Left cardiac atrium (tissue), 4 donors: ENCODE measurements around the gene CCDC80. TPM values are rescaled to one million over a fixed set of nuclear protein-coding genes. Genes with fewer than 3 reads are reported as not detected.

Experiments
- ATAC-seq, 2 donors: fragments of 200-7000 bp; cut with Tn5 transposase; one replicate each; pipeline ENCODE4 v1.9.1; 2020; ENCODE audit warnings: mild to moderate bottlenecking in 2 of 2, moderate library complexity in 2 of 2
- DNase-seq: peaks from one replicate; pipeline ENCODE4 v3.0.0-alpha.2; 2020
- intact Hi-C, 2 donors: fragments of 100-400 bp; cut with DNase I; formaldehyde crosslinking; loops; one replicate each; pipeline versions ENCODE4 v1.14.1 to v1.15.1; 2022 to 2023
- long read RNA-seq: library from polyadenylated mRNA; unstranded; transcript quantifications from one replicate; pipeline ENCODE4 v2.0.0, GENCODE V29; 2021
- total RNA-seq, 2 donors: library from RNA; stranded (reverse); fragmentation: NEBNext Ultra II Directional; extraction: Animal tissue kit (Norgen Biotek cat#: 25700); gene quantifications; one replicate each; pipeline ENCODE4 v1.2.1, GENCODE V29; 2021
- donor health status: DM: no; HTN: yes; CAD: no.
- donor health status: DM: no; HTN: yes; CAD: no; lungs with severe emphysema.
- donor health status: DM: yes; HTN: yes; CAD: no.
- donor health status: Dilated cardiomyopathy.

Gene CCDC80
- 100 to 1,000 TPM; 233 to 278 TPM for total RNA-seq
- long read RNA-seq, full-length matches to known transcripts = 11 of 155 reads
- long read RNA-seq, partial matches to known transcripts = 113 of 155 reads
- long read RNA-seq, other reads (novel, unspliced or antisense) = 31 of 155 reads

DNA sequence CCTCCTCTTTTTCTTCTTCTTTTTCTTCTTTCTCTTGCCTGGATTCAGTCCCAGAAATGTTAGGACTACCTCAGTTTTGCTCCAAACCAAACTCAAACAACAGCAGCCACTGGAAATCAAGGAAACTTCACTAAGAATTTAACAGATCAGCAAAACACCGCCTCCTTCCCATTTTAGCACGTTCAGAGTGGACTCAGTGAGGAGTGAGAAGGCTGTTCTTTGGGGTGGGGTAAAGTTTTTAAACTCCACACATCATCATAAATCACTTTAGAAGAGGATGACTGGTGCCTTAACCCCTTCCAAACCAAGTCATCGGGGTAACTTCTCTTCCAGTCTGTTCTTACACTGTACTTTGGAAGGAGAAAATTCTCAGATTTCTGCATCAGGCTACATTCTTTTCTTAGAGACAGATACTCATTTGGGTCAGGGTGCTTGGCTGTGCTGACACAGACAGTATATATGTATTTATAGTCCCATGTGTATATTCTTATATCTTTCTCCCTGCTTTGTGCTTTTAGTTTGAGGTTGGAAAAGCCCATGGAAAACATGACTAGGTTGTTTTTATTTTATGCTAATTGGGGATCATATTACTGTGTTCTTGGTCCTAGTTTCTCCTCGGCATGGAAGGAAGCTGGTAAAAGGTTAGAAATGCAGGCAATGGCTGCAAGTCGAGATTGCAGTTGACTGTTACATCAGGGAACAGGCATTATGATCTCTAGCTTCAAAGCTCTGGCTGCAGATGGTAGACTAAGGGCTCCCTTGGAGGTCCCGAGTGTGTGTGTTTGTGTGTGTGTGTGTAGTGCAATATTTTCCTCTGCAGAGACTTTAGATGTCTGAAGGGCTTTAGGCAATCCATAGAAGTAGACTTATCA lies at the start of gene CCDC80:
CCDC80 (minus strand) TSS at position 214 of the 872 bp plus-strand sequence. CDS start 1,238 bp downstream, outside the sequence.
- intact Hi-C loops = loop anchor here (5.0 to 10.0 kb wide), 3 partner anchors 171 to 336 kb away; partner anchors contain the start of gene CD200R1 (in 1 of the 2)
- DNase-seq (no peak), ATAC-seq (peak; percentile 69 to 76)

GRCh38 chr3:112689989-112690388 lies 49.0 kb upstream of the CCDC80 start:
- intact Hi-C loops = no loop called here
- no peak for ATAC-seq
- DNase-seq = no peak

- no peak for DNase-seq
- intact Hi-C loops = no loop called here
- no peak for ATAC-seq
Observed at GRCh38 chr3:112689385-112689784, 48.4 kb upstream of the CCDC80 start.

DNA sequence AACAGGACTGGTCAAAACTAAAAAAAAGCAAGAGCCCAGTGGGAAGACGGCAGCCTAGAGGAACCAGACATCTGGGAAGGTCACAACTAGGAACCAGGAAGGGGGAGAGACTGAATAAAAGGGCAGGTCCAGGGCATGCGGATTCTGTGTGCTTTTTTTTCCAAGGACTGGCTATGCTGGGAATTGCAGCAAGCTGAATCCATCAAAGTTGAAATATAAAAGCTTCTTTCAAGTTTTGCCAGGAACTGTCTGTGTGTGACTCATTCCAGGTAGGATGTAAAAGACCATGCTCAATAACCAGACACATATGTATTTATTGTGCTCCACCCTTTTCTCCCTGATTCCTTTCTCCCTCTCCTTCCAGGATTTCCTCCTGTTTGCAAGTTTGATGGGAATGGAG lies 47.9 kb upstream of the CCDC80 start:
- peak in 1 of 2 donors; percentile 76 for ATAC-seq

DNA sequence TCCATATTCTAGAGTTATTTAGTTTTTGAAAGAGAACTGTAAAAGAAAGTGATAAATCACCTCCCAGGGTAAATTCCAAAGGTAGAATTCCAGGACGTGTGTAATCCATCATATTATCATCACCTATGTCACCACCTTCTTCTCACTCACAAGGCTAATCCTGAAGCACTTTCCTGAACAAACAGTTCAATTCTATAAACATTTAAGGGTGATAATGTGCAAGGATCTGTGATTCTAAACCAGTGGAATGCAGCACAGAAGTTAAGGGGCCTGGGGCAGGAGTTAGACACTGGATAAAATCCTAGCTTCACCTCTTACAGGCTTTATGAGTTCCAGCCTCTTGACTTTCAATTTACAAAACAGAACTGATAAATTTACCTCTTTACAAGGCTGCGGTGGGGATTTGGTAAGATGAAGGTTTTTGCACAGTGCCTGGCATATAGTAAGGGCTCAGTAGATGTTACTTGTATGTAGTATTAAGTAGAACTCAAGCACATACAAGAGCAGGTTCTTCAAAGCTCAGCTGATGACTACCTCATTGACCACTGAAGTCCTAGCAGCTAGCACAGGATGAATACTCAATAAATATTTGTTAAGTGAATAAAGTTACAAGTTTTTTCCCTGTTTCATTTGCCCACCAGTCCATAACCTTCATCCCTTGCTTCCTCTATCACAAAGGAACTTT lies 47.3 kb upstream of the CCDC80 start:
- peak in 1 of 2 donors; percentile 77 for ATAC-seq
- intact Hi-C loops = no loop called here

More for the DNA sequence above, 47.9 kb upstream of the CCDC80 start:
- intact Hi-C loops = no loop called here
- DNase-seq = no peak

DNA sequence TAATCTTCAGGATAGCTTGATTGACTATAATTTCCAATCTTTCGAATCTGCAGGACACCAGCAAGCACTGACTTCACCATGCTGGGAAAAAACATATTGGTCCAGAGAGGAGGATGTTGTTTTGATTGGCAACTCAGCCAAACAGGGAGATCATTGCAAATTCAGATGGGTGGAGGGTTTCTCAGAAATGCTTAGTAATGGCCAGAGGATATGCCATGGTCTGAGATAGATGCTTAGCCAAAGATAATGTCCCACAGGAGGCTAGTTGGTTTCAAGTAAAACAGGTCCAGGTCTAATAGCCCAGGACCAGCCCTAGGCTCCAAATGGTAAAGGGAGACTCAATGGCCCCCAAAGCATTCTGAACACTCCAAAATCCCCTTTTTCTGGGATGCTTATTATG lies 46.7 kb upstream of the CCDC80 start:
- intact Hi-C loops = no loop called here
- DNase-seq (no peak), ATAC-seq (no peak)

More for the DNA sequence above, 47.3 kb upstream of the CCDC80 start:
- DNase-seq = no peak

DNA sequence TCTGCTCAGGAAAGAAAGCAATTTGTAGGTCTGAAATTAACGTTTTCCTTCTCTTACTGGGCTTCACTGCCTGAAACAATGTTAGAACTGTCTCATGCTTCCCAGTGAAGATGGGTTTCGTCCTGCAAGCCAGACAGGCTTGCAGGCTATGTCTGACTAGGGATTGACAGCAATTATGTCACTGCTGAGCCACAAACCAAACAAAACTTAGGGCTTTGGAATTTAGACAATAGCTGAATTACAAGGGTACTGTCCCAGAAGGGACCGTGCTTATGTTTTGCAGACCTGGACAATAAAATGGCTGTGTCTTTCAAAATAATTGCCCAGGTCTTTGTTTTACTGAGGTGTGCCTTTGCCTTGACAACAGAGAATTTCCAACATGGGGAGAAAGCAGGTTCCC lies 46.3 kb upstream of the CCDC80 start:
- ATAC-seq (no peak), DNase-seq (no peak)
- intact Hi-C loops = no loop called here

DNA sequence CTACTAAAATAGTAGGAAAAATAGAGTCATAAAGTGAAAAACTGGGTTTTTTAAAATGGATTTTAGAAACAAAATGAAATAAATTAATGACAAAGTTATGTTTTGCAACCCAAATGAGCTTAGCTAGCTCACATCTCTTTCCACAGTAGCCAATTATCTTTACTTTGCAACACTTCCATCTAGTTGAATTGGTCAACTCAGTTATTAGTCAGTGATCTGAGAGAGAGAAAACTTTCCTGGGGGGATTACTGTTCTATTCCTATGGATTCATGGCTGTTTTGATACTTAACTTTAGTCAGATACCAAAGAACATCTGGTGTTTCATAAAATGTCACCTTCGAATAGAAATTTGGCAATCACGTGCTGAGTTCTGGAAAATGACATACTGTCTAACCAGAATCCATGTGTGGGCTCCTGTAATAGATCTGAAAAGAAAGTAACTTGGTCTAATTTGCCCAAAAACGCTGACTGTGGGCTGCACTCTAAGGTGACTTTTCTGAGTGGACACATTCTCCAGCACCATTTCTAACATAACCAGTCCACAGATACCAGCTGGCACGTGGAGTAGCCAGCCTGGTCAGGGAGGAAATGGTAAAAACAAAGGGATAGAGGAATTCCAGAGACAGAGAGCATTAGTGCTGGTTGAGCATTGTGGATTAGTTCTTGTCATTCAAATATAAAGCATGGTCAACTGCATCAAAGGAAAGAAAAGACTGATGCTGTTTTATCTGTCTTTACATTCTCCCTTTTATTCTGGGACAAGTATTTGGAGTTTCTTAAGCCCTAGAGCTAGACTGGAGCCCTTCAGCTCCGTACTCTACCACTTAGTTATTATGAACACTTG lies 45.2 kb upstream of the CCDC80 start:
- ATAC-seq = no peak
- intact Hi-C loops = no loop called here
- no peak for DNase-seq

DNA sequence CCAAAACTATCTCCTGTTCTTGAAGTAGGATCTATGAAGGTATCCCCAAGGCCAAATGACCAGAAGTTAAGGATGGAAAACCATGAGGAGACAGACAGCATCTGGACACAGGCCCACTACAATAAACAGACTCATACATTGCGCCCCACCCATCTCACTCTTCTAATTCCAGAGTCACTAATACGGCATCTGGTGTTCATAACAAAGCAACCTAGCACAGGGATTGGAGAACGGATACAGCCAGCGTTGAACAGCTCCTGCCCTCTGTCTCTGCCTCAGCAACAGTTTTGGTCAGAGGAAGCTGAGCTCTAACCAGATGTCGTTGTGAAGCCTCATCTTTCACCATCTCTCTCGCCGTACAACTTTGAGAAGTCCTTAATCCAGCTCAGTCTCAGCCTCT lies 44.5 kb upstream of the CCDC80 start:
- DNase-seq (no peak), ATAC-seq (no peak)
- intact Hi-C loops = no loop called here

- ATAC-seq (no peak), DNase-seq (no peak)
- intact Hi-C loops = no loop called here
Observed at GRCh38 chr3:112682361-112682760, 41.4 kb upstream of the CCDC80 start.

GRCh38 chr3:112681822-112682325 lies 40.9 kb upstream of the CCDC80 start:
- no peak for DNase-seq
- no peak for ATAC-seq
- intact Hi-C loops = no loop called here

DNA sequence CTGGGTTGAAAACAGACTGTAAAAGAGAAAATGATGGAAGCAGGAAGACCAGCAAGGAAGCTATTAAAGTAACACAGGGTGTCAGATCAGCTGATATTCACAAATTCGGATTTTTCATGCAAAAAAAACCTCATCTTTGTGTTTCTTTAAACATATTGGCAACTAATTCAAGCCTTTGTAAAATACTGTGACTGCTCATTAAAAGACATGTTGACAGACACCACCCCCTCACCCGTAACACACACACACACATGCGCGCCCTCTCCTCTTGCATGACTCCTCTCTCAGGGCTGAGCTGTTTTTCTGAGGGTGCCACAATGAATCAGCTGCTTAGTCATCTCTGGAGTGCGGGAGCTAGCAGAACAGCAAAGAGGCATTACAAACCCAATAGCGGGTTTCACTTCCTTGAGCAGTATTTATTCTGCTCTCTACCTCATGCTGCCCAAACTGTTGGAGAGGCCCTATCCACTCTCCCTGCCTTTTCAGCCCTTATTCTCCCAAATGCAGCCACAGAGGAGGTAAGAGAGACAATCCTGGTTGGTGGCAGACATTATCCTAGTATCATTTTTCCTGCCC lies 35.8 kb upstream of the CCDC80 start:
- ATAC-seq = peak; percentile 87 to 98
- intact Hi-C loops = no loop called here
- peak; percentile 66 for DNase-seq

GRCh38 chr3:112675943-112676535 lies 35.1 kb upstream of the CCDC80 start:
- intact Hi-C loops = no loop called here
- ATAC-seq (no peak), DNase-seq (no peak)

DNA sequence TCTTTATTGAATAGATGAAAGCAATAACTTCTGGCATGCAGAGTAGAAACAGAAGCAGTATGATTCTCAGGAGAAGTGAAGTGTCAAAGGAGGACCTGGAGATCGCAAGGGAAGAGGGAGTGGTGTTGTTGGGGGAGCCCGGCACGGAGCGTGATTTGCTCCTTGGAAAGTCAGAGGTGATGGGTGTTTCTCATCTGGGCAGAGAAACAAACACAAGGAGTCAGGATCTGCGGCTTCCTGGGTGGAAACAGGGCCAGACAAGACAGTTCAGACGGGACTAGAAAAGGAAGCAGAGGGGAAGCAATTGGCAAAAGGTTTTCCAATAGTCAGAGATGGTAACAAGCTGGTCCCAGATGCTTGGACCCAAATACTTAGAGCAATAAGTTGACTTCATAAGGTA lies 34.4 kb upstream of the CCDC80 start:
- intact Hi-C loops = no loop called here
- ATAC-seq = peak in 1 of 2 donors; percentile 18
- DNase-seq = no peak

- DNase-seq = no peak
- no peak for ATAC-seq
- intact Hi-C loops = no loop called here
Observed at GRCh38 chr3:112672716-112673541, 32.0 kb upstream of the CCDC80 start.

DNA sequence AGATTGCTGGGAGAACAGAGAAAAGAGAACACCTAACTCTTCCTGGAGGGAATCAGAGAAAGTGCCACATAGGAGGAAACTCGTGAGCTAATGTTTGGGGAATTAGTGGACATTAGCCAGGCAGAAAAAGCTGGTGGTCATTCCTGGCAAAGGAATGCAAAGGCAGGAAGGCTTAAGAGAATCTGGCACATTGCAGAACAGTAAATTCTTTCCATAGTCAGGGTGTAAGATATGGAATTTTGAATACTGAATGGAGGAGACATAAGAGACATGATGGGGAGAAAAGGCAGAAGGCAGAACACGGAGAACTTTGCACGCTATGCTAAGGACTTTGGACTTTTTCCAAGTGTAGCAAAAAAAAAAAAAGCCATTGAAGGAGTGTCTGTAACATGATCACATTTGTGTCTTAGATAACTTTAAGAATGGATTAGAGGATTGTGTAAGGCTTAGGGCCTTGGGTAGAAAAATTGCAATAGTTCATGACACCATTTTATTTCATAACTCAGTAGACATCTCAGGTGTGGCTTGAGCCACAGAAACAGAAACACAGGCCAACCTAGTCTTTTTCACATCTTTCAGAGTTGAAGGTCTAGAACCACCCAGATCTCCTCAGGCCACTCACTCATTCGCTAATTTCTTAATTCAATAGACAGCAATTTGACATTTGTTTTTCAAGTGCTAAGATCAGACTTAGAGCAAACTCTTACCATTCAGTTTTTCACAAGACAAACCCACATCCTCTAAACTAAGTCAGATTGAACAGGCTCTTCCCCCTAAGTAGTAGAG lies 31.2 kb upstream of the CCDC80 start:
- intact Hi-C loops = no loop called here
- no peak for DNase-seq
- ATAC-seq = peak; percentile 12 to 45

DNA sequence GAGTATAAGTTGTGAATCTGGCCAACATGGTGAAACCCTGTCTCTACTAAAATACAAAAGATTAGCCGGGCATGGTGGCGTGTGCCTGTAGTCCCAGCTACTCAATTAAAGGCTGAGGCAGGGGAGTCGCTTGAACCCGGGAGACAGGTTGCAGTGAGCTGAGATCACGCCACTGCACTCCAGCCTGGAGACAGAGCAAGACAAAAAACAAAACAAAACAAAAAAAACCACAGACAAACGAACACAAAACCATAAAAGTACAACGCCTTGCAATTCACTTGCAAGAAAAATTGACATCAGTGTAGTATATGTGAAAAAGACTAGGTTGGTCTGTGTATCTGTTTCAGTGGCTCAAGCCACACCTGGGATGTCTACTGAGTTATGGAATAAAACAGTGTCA lies 29.9 kb upstream of the CCDC80 start:
- no peak for ATAC-seq
- no peak for DNase-seq

More for the DNA sequence above, 29.9 kb upstream of the CCDC80 start:
- intact Hi-C loops = no loop called here
